BLaER1 (cell line): ENCODE data around the gene SWAP70.
"Not testable (repeated sequence)": the region's sequence is repeated elsewhere in the genome, so short reads cannot be mapped to it uniquely, and the experiment has no call there.

ENCODE experiments used
- H3K27ac ChIP-seq: shearing (Covaris generic); formaldehyde crosslinking; 2 replicates; pipeline ENCODE4 v1.8.1; 2022
- H3K27me3 ChIP-seq: shearing (Covaris generic); formaldehyde crosslinking; 2 replicates; pipeline ENCODE4 v1.8.1; 2022
- H3K36me3 ChIP-seq: shearing (Covaris generic); formaldehyde crosslinking; 2 replicates; pipeline ENCODE4 v1.8.1; 2022
- H3K4me1 ChIP-seq: shearing (Covaris generic); formaldehyde crosslinking; 2 replicates; pipeline ENCODE4 v1.8.1; 2022
- H3K4me2 ChIP-seq: shearing (Covaris generic); formaldehyde crosslinking; 2 replicates; pipeline ENCODE4 v1.8.1; 2022
- H3K4me3 ChIP-seq: shearing (Covaris generic); formaldehyde crosslinking; 2 replicates; pipeline ENCODE4 v1.8.1; 2022
- H3K9ac ChIP-seq: shearing (Covaris generic); formaldehyde crosslinking; 2 replicates; pipeline ENCODE4 v1.8.1; 2022
- H3K9me3 ChIP-seq: shearing (Covaris generic); formaldehyde crosslinking; 2 replicates; pipeline ENCODE4 v1.8.1; 2022
- H4K20me1 ChIP-seq: shearing (Covaris generic); formaldehyde crosslinking; 2 replicates; pipeline ENCODE4 v1.8.1; 2022
- Cebpa-rat ChIP-seq: shearing (Covaris generic); IDR thresholded peaks from 2 replicates; pipeline ENCODE4 v1.8.1; 2022

SWAP70 gene

DNA sequence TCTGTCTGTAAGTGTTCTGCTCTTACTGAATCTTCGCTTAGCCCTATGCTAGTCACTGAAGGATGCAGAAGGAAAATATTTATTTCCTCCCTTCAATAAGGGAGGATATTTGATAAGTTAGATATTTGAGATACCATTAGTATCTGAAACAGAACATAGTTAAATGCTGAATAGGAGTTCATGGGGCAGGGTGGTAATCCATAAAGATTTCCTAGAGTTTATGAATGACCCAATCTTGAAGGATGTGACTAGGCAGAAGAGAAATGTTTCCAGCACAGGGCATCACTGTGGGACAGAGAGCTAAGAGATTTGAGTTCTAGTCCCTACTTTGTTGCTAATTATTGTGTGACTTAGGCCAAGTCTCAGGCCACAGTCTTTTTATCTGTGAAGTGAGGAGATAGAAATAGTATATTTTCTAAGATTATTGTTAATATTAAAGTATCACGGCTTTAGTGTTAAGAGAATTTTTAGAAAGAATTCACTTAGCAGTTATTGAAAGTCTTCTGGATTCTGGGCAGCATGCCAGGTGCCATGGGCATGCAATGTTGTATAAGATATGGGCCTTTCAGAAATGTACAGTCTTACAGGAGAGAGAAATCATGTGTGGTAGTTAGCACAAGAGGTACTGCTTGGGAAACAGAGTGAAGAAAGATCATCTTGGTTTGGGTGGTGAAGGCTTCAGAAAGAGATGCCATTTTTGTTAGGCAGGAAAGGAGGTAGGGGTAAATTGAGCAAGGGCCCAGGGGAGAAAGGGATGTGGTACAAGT, 24.0 kb downstream of the SWAP70 start:
- Histone ChIP-seq H3K4me2 (peak overlapping the region; percentile 60), H3K4me3 (no peak overlapping the region), H3K4me1 (peaks cover 47% of the 10 kb centered on the region), H3K27me3 (no peaks in the 10 kb centered on the region), H3K36me3 (no peaks in the 10 kb centered on the region), H3K9me3 (no peaks in the 10 kb centered on the region), H3K9ac (no peak overlapping the region), H3K27ac (no peak overlapping the region), H4K20me1 (no peaks in the 10 kb centered on the region)
- TF ChIP-seq Cebpa-rat = no peak

DNA sequence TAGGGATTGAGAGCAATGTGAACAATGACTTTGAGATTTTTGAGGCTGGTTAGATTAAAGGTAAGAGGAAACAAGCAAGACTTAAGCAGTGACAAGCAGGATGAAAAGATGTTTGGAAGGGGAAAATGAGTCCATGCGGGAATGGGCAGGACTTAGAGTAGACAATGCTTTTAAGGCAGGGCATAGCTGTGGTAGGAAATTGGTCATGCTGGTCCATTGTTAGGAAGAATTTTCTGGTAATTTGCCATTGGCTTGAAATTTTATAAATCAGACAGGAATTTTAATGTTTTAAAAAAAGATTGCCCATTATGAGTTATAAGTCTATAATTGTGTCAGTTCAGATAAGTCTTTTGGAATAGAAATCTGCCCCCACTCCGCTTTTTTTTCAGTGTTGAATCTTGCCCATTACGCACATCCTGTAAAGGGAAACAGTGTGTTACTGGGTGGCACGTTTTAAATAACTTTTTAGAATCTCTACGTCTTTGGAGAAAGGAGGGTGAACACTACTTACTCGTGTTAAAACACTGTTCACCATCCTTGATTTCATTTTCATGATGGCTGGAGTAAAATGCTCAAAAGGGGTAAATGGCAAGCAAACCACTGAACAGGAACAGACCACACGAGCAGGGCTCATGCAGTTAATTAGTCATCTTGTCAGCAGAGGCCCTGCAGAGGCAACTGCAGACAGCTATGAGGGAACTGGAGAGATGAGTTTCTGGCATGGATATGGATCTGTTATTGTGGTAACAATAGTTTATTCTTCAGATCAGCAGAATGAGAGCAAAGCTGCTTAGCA, 25.0 kb downstream of the SWAP70 start:
- no peaks in the 10 kb centered on the region for H4K20me1 ChIP-seq
- no peak overlapping the region for H3K4me3 ChIP-seq
- no peaks in the 10 kb centered on the region for H3K9me3 ChIP-seq
- TF ChIP-seq Cebpa-rat = no peak
- no peak overlapping the region for H3K9ac ChIP-seq
- H3K27ac ChIP-seq = peak overlapping the region; percentile 67
- no peaks in the 10 kb centered on the region for H3K27me3 ChIP-seq
- peak overlapping the region; percentile 60 for H3K4me2 ChIP-seq
- no peaks in the 10 kb centered on the region for H3K36me3 ChIP-seq
- H3K4me1 ChIP-seq = peaks cover 57% of the 10 kb centered on the region

DNA sequence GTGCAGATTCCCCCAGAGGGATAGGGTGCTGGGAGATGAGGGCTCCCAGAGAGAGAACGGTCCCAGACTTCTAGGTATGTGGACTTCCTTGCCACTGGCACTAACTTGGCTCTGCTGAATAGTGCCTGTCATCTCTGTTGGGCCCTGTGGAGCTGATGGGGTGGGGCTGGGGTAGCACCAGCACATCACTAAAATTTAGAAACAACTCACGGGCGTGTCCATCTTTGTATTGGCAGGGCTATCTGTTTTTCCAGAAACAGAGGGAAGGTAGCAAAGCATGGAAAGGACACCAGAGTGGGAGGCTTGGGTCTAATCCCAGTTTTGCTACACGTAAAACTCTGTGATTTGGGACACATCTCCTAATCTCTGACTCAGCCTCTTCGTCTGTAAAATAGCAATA, 25.8 kb downstream of the SWAP70 start:
- H4K20me1 ChIP-seq = no peaks in the 10 kb centered on the region
- H3K27me3 ChIP-seq = no peaks in the 10 kb centered on the region
- peaks cover 62% of the 10 kb centered on the region for H3K4me1 ChIP-seq
- TF ChIP-seq Cebpa-rat = no peak
- H3K27ac ChIP-seq = peak overlapping the region; percentile 67
- H3K36me3 ChIP-seq = peaks cover 7% of the 10 kb centered on the region
- H3K4me3 ChIP-seq = no peak overlapping the region
- H3K9me3 ChIP-seq = peaks cover under 1% of the 10 kb centered on the region; the same call in 1 of the 2 replicates
- peak overlapping the region; percentile 60 for H3K4me2 ChIP-seq
- no peak overlapping the region for H3K9ac ChIP-seq

DNA sequence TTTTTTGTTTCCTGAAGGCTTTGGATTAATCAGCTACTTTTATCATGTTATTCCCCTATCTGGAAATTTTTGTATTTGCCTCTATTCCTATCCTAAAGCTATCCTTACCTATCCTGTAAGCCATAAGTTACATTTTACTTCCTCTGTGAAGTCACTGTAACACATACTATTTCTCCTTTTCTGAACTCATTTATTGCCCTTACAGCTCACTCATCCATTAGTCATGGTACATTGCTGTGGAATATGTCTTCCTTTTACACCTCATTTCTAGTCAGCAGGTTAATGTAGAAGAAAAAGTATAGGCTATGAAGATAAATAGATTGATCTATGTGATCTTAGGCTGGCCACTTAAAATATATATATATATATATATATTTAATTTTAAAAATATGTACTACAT, 28.0 kb downstream of the SWAP70 start:
- no peaks in the 10 kb centered on the region for H3K27me3 ChIP-seq
- no peak for TF ChIP-seq Cebpa-rat
- no peak overlapping the region for H3K4me3 ChIP-seq
- peak overlapping the region; percentile 68 for H3K4me2 ChIP-seq
- H3K36me3 ChIP-seq = peaks cover 14% of the 10 kb centered on the region
- H3K27ac ChIP-seq = peak overlapping the region; percentile 36; the same call in 1 of the 2 replicates
- H3K9me3 ChIP-seq = peaks cover 9% of the 10 kb centered on the region
- no peak overlapping the region for H3K9ac ChIP-seq
- H4K20me1 ChIP-seq = no peaks in the 10 kb centered on the region
- peaks cover 62% of the 10 kb centered on the region for H3K4me1 ChIP-seq

DNA sequence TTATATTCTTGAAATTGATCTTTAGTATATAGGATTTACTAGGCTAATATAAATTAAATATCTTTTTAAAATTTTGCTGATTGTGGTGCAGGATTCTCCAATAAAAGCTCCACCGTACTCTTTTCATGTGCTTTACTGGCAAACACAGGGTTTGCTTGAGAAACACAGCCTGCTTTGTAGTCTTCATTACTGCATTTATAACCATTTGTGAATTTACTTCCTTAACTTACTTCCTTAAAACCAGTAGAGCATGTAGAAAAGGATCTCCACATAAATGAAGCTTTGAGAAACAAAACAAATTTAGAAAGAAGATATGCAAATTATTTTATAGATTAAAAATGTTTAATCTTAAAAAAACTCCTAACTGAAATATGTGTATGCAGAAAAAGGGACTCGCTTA, 28.8 kb downstream of the SWAP70 start:
- Histone ChIP-seq H4K20me1 (no peaks in the 10 kb centered on the region), H3K36me3 (peaks cover 14% of the 10 kb centered on the region), H3K27ac (peak overlapping the region; percentile 60), H3K4me1 (peaks cover 62% of the 10 kb centered on the region), H3K9me3 (peaks cover 9% of the 10 kb centered on the region), H3K9ac (no peak overlapping the region), H3K27me3 (no peaks in the 10 kb centered on the region), H3K4me3 (no peak overlapping the region), H3K4me2 (peak overlapping the region; percentile 68)
- TF ChIP-seq Cebpa-rat = no peak

- H3K9me3 ChIP-seq = peaks cover 9% of the 10 kb centered on the region
- no peak overlapping the region for H3K4me3 ChIP-seq
- no peak for TF ChIP-seq Cebpa-rat
- H3K36me3 ChIP-seq = peaks cover 14% of the 10 kb centered on the region
- peak overlapping the region; percentile 60 for H3K27ac ChIP-seq
- peak overlapping the region; percentile 68 for H3K4me2 ChIP-seq
- no peaks in the 10 kb centered on the region for H4K20me1 ChIP-seq
- H3K4me1 ChIP-seq = peaks cover 51% of the 10 kb centered on the region
- H3K27me3 ChIP-seq = no peaks in the 10 kb centered on the region
- H3K9ac ChIP-seq = no peak overlapping the region
These were observed 30.1 kb downstream of the SWAP70 start for GRCh38 chr11:9693801-9694553.

GRCh38 chr11:9695228-9695627, 31.4 kb downstream of the SWAP70 start:
- H4K20me1 ChIP-seq, H3K27ac ChIP-seq, H3K9me3 ChIP-seq, H3K27me3 ChIP-seq, H3K4me3 ChIP-seq, H3K9ac ChIP-seq, H3K4me2 ChIP-seq: not testable (repeated sequence)
- Histone ChIP-seq H3K36me3 (peaks cover 14% of the 10 kb centered on the region), H3K4me1 (peaks cover 38% of the 10 kb centered on the region)

DNA sequence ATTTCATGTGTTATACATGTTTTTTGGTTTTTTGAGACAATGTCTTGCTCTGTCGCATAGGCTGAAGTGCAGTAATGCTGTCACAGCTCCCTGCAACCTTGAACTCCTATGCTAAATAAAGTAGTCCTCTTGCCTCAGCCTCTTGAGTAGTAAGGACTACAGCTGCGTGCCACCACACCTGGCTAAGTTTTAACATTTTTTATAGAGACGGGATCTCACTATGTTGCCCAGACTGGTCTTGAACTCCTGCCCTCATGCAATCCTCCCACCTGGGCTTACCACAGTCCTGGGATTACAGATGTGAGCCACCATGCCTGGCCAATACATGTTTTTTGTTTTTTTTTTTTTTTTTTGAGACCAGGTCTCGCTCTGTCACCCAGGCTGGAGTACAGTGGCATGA, 33.9 kb downstream of the SWAP70 start:
- no peak for TF ChIP-seq Cebpa-rat
- peaks cover 14% of the 10 kb centered on the region for H3K36me3 ChIP-seq
- H3K27me3 ChIP-seq = no peaks in the 10 kb centered on the region
- H3K9me3 ChIP-seq = peaks cover 9% of the 10 kb centered on the region
- H3K4me3 ChIP-seq = no peak overlapping the region
- H3K9ac ChIP-seq = no peak overlapping the region
- H3K4me1 ChIP-seq = peaks cover 27% of the 10 kb centered on the region
- H3K27ac ChIP-seq = no peak overlapping the region
- no peak overlapping the region for H3K4me2 ChIP-seq
- H4K20me1 ChIP-seq = no peaks in the 10 kb centered on the region

DNA sequence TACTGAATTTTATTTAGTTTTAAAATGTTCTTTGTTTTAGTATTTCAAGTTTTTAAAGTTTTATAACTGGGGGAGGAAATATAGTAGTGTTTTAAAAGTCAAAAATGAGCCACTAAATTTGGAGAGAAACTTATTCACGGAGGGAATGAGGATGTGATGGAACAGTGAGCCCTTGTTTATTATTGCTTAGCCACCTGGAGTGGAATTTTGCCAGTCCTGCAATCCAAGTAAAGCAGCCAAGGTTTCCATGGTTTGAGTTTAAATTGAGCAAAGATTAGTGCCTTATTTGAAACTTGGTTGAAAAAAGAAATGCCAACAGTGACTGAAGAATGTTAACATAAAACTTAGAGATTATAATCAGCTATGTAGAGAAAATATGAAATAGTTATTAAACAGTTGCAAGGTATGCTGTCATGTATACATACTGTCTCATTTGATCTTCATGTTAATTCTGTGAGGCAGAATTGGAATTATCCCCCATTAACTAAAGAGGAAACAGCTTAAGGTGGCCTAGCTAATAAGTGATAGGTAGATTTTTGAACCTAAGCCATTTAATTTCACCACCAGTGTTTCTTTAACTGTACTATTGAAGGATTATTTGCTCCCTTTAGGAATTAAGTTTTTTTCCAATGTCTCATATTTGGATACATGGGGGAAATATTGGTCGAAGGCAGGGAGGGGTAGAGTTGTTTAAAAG, 36.4 kb downstream of the SWAP70 start:
- H3K36me3 ChIP-seq = peaks cover 8% of the 10 kb centered on the region
- no peaks in the 10 kb centered on the region for H4K20me1 ChIP-seq
- H3K4me1 ChIP-seq = peaks cover 18% of the 10 kb centered on the region
- H3K4me3 ChIP-seq = no peak overlapping the region
- no peak overlapping the region for H3K9ac ChIP-seq
- peaks cover 3% of the 10 kb centered on the region for H3K9me3 ChIP-seq
- H3K27ac ChIP-seq = no peak overlapping the region
- no peak for TF ChIP-seq Cebpa-rat
- no peak overlapping the region for H3K4me2 ChIP-seq
- no peaks in the 10 kb centered on the region for H3K27me3 ChIP-seq
